GM12878 (cell line): ENCODE measurements around the gene CLRN3. TPM values are rescaled to one million over a fixed set of nuclear protein-coding genes. Genes with fewer than 3 reads are reported as not detected.

ENCODE experiments used
- ATAC-seq: fragments of 200-7000 bp; cut with Tn5 transposase; 3 replicates; pipeline ENCODE4 v1.9.1; 2020; ENCODE audit warnings: mild to moderate bottlenecking, moderate library complexity
- BruUV-seq: library from RNA; stranded (reverse); fragments of 400-500 nt; replicated peaks from 2 replicates; lab custom pipeline; 2021; lab: Mats Ljungman, UMichigan
- CTCF ChIA-PET: fragments of 300-600 bp; sonication (Branson Sonifier 250); formaldehyde crosslinking; extraction: SDS; loops from one replicate; lab custom pipeline; 2021; ENCODE audit warnings: inconsistent platforms; lab: Yijun Ruan, JAX
- POLR2A ChIA-PET: fragments of 350-600 bp; formaldehyde crosslinking; extraction: SDS; loops from one replicate; lab custom pipeline; 2021; ENCODE audit warnings: inconsistent platforms; lab: Charles Lee
- RAD21 ChIA-PET: fragments of 300-600 bp; sonication (Branson Sonifier 250); formaldehyde crosslinking; loops from one replicate; lab custom pipeline; 2023; ENCODE audit warnings: antibody characterized with exemption; ENCODE audit not compliant: unreplicated experiment; lab: Charles Lee
- SMC1A ChIA-PET: fragments of 300-600 bp; sonication (Branson Sonifier 250); formaldehyde crosslinking; loops from one replicate; lab custom pipeline; 2023; ENCODE audit not compliant: unreplicated experiment, uncharacterized antibody; lab: Charles Lee
- DNase-seq: peaks from one replicate; pipeline ENCODE4 v3.0.0-alpha.2; 2011; ENCODE audit warnings: low read depth, low spot score
- FAIRE-seq: peaks from 3 replicates; lab custom pipeline; 2011; peaks lifted over from hg19 to GRCh38; lab: Jason Lieb, UNC
- H2AFZ ChIP-seq: 2 replicates; pipeline ENCODE4 v1.6.0; 2011; ENCODE audit warnings: low read depth, low read length, control low read depth; ENCODE audit not compliant: control insufficient read depth
- H3K27ac ChIP-seq: 2 replicates; pipeline ENCODE4 v1.5.1; 2011; ENCODE audit warnings: control low read depth; ENCODE audit not compliant: control insufficient read depth, insufficient read depth
- H3K27me3 ChIP-seq, 2 experiments: replicated peaks in 1 of 2; 2 replicates each; pipeline versions ENCODE4 v1.6.0 to v1.6.1; 2011; ENCODE audit warnings: low read length in 1 of 2; ENCODE audit not compliant: control insufficient read depth in 2 of 2, insufficient read depth in 2 of 2
- H3K36me3 ChIP-seq, 2 experiments: 2 replicates each; pipeline ENCODE4 v1.5.1; 2011; ENCODE audit warnings: low read length in 1 of 2; ENCODE audit not compliant: control insufficient read depth in 2 of 2, insufficient read depth in 2 of 2
- H3K4me1 ChIP-seq: 2 replicates; pipeline ENCODE4 v1.6.1; 2011; ENCODE audit warnings: mild to moderate bottlenecking, low read length, moderate library complexity, mixed read lengths; ENCODE audit not compliant: control insufficient read depth, insufficient read depth
- H3K4me2 ChIP-seq: 2 replicates; pipeline ENCODE4 v1.6.0; 2011; ENCODE audit warnings: control low read depth; ENCODE audit not compliant: control insufficient read depth, insufficient read depth
- H3K4me3 ChIP-seq: fragments of 200-600 bp; sonication (generic); 2 replicates; pipeline ENCODE4 v1.5.1; 2016
- H3K79me2 ChIP-seq: 2 replicates; pipeline ENCODE4 v1.6.0; 2011; ENCODE audit warnings: low read length; ENCODE audit not compliant: control insufficient read depth, insufficient read depth
- H3K9ac ChIP-seq: 2 replicates; pipeline ENCODE4 v1.8.0; 2011; ENCODE audit warnings: low read length, control low read depth, mixed read lengths; ENCODE audit not compliant: control insufficient read depth, insufficient read depth
- H3K9me3 ChIP-seq: replicated peaks from 3 replicates; pipeline ENCODE4 v1.5.1; 2011; ENCODE audit warnings: mild to moderate bottlenecking, low read length; ENCODE audit not compliant: control insufficient read depth, insufficient read depth
- H4K20me1 ChIP-seq: 2 replicates; pipeline ENCODE4 v1.6.0; 2011; ENCODE audit not compliant: control insufficient read depth, insufficient read depth
- BACH1 ChIP-seq: fragments of 450-650 bp; IDR thresholded peaks from 2 replicates; pipeline ENCODE4 v1.6.1; 2017; ENCODE audit warnings: mild to moderate bottlenecking, borderline replicate concordance
- KDM1A ChIP-seq: fragments of 200-600 bp; sonication (generic); IDR thresholded peaks from 2 replicates; pipeline ENCODE4 v1.6.1; 2016; ENCODE audit warnings: borderline replicate concordance
- NR2C2 ChIP-seq: IDR thresholded peaks from 2 replicates; pipeline ENCODE4 v1.6.1; 2011; ENCODE audit warnings: borderline replicate concordance, low read depth; ENCODE audit not compliant: control insufficient read depth, insufficient read length
- SUPT20H ChIP-seq: IDR thresholded peaks from 2 replicates; pipeline ENCODE4 v1.6.1; 2011; ENCODE audit warnings: low read depth, mild to moderate bottlenecking, low read length, moderate library complexity, borderline replicate concordance; ENCODE audit not compliant: control insufficient read depth
- TARDBP ChIP-seq: IDR thresholded peaks from 2 replicates; pipeline ENCODE4 v1.6.1; 2016; ENCODE audit warnings: borderline replicate concordance
- WGBS: methylation state at CpG from one replicate; pipeline ENCODE4 v1.1.6; 2016; ENCODE audit warnings: low lambda C conversion rate; ENCODE audit not compliant: insufficient replicate concordance, insufficient coverage; ENCODE audit errors: missing lambda C conversion rate; 5-methylcytosine and 5-hydroxymethylcytosine counted together
- in situ Hi-C: fragments of 300-500 bp; cut with MboI; formaldehyde crosslinking; loops from 9 replicates; pipeline ENCODE4 v1.14.3; 2018; ENCODE audit warnings: mixed read lengths
- intact Hi-C: fragments of 100-400 bp; cut with micrococcal nuclease; formaldehyde crosslinking; loops from one replicate; pipeline ENCODE4 v1.14.2; 2022; ENCODE audit not compliant: unreplicated experiment
- polyA plus RNA-seq, 11 experiments: library from polyadenylated mRNA; depleted of rRNA in 4 of 11; unstranded in 6 of 11; stranded (reverse) in 5 of 11; fragments of >200 nt; fragmentation: Nextera tagmentation in 4 of 11; fragmentation: Illumina TruSeq in 1 of 11; extraction: Ambion mirVana in 4 of 11; extraction: Trizol in 1 of 11; gene quantifications; 1 replicate in 1 of 11; 2 replicates in 10 of 11; pipeline versions ENCODE4 v1.2.1 to v1.2.3, GENCODE V29; 2011 to 2016; ENCODE audit warnings: inconsistent platforms in 2 of 11, missing spikeins in 2 of 11, low read depth in 1 of 11
- total RNA-seq, 4 experiments: library from RNA; depleted of rRNA in 3 of 4; stranded (reverse); fragments of >200 nt in 3 of 4; fragmentation: Illumina TruSeq in 1 of 4; extraction: Trizol in 1 of 4; gene quantifications; 2 replicates each; pipeline versions ENCODE4 v1.2.1 to v1.2.3, GENCODE V29; 2013 to 2021
- TF ChIP-seq, protein P1 (sequence below): fragments of 450-650 bp; IDR thresholded peaks from 2 replicates; pipeline ENCODE4 v1.6.1; 2017; ENCODE audit warnings: mild to moderate bottlenecking
- TF ChIP-seq, protein P2 (sequence below): fragments of 450-650 bp; IDR thresholded peaks from 2 replicates; pipeline ENCODE4 v1.6.1; 2017; ENCODE audit warnings: mild to moderate bottlenecking, moderate library complexity
- TF ChIP-seq, protein P3 (sequence below): fragments of 450-650 bp; IDR thresholded peaks from 2 replicates; pipeline ENCODE4 v1.6.1; 2017; ENCODE audit warnings: borderline replicate concordance
- TF ChIP-seq, protein P4 (sequence below): fragments of 450-650 bp; IDR thresholded peaks from 2 replicates; pipeline ENCODE4 v1.6.1; 2016; ENCODE audit warnings: mild to moderate bottlenecking
- TF ChIP-seq, protein P5 (sequence below): IDR thresholded peaks from 2 replicates; pipeline ENCODE4 v1.6.1; 2012; ENCODE audit warnings: mild to moderate bottlenecking, low read depth, low read length

Gene CLRN3
- total and polyA plus RNA-seq, 10 of the 15 experiments (the other 5 are each of a cell fraction or from before 2014, with no cell fraction given), result not detected

DNA sequence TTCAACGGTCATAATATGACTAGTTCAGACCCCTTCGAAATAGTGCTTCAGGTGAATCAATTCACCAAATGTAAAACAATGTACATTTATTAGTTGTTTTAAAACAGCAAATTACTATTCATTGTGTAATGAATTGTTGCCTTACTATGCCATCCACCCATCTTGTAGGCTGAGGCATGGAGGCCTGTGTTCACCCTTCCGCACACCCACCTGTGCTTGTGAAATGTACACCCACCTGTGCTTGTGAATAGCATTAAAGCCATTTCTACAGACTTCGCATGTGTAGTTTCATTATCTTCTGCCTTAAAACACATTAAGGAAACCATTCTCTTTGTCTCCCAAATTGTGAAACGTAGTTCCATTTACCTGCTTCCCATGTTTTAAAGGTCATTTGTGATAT lies 16.8 kb downstream of the CLRN3 start:
- H3K36me3 ChIP-seq, result no peaks in the 10 kb centered on the region
- H4K20me1 ChIP-seq, result no peaks in the 10 kb centered on the region
- DNase-seq (no peak), ATAC-seq (no peak), FAIRE-seq (no peak)
- no peaks in the 10 kb centered on the region for H3K4me1 ChIP-seq
- no peak overlapping the region for H3K9ac ChIP-seq
- ChIA-PET CTCF (no interaction called here), RAD21 (no interaction called here), SMC1A (no interaction called here), POLR2A (no interaction called here)
- no peak overlapping the region for H2AFZ ChIP-seq
- intact Hi-C loops (no loop called here), in situ Hi-C loops (no loop called here)
- no peak overlapping the region for H3K4me2 ChIP-seq
- no peaks in the 10 kb centered on the region for H3K9me3 ChIP-seq
- WGBS, result 22% methylated on average over 5 of the region's 5 CpGs
- H3K79me2 ChIP-seq, result no peaks in the 10 kb centered on the region
- no peak overlapping the region for H3K4me3 ChIP-seq
- H3K27me3 ChIP-seq, result no peaks in the 10 kb centered on the region; a peak in 1 of 4 replicates
- H3K27ac ChIP-seq, result no peak overlapping the region
- BruUV-seq, result no TSS peak
- TF ChIP-seq, protein P1, sequence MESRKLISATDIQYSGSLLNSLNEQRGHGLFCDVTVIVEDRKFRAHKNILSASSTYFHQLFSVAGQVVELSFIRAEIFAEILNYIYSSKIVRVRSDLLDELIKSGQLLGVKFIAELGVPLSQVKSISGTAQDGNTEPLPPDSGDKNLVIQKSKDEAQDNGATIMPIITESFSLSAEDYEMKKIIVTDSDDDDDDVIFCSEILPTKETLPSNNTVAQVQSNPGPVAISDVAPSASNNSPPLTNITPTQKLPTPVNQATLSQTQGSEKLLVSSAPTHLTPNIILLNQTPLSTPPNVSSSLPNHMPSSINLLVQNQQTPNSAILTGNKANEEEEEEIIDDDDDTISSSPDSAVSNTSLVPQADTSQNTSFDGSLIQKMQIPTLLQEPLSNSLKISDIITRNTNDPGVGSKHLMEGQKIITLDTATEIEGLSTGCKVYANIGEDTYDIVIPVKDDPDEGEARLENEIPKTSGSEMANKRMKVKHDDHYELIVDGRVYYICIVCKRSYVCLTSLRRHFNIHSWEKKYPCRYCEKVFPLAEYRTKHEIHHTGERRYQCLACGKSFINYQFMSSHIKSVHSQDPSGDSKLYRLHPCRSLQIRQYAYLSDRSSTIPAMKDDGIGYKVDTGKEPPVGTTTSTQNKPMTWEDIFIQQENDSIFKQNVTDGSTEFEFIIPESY, result no peak
- TF ChIP-seq NR2C2 (no peak), TARDBP (no peak), SUPT20H (no peak), BACH1 (no peak), KDM1A (no peak)
- TF ChIP-seq, protein P2, sequence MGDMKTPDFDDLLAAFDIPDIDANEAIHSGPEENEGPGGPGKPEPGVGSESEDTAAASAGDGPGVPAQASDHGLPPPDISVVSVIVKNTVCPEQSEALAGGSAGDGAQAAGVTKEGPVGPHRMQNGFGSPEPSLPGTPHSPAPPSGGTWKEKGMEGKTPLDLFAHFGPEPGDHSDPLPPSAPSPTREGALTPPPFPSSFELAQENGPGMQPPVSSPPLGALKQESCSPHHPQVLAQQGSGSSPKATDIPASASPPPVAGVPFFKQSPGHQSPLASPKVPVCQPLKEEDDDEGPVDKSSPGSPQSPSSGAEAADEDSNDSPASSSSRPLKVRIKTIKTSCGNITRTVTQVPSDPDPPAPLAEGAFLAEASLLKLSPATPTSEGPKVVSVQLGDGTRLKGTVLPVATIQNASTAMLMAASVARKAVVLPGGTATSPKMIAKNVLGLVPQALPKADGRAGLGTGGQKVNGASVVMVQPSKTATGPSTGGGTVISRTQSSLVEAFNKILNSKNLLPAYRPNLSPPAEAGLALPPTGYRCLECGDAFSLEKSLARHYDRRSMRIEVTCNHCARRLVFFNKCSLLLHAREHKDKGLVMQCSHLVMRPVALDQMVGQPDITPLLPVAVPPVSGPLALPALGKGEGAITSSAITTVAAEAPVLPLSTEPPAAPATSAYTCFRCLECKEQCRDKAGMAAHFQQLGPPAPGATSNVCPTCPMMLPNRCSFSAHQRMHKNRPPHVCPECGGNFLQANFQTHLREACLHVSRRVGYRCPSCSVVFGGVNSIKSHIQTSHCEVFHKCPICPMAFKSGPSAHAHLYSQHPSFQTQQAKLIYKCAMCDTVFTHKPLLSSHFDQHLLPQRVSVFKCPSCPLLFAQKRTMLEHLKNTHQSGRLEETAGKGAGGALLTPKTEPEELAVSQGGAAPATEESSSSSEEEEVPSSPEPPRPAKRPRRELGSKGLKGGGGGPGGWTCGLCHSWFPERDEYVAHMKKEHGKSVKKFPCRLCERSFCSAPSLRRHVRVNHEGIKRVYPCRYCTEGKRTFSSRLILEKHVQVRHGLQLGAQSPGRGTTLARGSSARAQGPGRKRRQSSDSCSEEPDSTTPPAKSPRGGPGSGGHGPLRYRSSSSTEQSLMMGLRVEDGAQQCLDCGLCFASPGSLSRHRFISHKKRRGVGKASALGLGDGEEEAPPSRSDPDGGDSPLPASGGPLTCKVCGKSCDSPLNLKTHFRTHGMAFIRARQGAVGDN, result no peak
- TF ChIP-seq, protein P3, sequence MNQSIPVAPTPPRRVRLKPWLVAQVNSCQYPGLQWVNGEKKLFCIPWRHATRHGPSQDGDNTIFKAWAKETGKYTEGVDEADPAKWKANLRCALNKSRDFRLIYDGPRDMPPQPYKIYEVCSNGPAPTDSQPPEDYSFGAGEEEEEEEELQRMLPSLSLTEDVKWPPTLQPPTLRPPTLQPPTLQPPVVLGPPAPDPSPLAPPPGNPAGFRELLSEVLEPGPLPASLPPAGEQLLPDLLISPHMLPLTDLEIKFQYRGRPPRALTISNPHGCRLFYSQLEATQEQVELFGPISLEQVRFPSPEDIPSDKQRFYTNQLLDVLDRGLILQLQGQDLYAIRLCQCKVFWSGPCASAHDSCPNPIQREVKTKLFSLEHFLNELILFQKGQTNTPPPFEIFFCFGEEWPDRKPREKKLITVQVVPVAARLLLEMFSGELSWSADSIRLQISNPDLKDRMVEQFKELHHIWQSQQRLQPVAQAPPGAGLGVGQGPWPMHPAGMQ, result no peak
- TF ChIP-seq, protein P4, sequence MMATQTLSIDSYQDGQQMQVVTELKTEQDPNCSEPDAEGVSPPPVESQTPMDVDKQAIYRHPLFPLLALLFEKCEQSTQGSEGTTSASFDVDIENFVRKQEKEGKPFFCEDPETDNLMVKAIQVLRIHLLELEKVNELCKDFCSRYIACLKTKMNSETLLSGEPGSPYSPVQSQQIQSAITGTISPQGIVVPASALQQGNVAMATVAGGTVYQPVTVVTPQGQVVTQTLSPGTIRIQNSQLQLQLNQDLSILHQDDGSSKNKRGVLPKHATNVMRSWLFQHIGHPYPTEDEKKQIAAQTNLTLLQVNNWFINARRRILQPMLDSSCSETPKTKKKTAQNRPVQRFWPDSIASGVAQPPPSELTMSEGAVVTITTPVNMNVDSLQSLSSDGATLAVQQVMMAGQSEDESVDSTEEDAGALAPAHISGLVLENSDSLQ, result no peak
- TF ChIP-seq, protein P5, sequence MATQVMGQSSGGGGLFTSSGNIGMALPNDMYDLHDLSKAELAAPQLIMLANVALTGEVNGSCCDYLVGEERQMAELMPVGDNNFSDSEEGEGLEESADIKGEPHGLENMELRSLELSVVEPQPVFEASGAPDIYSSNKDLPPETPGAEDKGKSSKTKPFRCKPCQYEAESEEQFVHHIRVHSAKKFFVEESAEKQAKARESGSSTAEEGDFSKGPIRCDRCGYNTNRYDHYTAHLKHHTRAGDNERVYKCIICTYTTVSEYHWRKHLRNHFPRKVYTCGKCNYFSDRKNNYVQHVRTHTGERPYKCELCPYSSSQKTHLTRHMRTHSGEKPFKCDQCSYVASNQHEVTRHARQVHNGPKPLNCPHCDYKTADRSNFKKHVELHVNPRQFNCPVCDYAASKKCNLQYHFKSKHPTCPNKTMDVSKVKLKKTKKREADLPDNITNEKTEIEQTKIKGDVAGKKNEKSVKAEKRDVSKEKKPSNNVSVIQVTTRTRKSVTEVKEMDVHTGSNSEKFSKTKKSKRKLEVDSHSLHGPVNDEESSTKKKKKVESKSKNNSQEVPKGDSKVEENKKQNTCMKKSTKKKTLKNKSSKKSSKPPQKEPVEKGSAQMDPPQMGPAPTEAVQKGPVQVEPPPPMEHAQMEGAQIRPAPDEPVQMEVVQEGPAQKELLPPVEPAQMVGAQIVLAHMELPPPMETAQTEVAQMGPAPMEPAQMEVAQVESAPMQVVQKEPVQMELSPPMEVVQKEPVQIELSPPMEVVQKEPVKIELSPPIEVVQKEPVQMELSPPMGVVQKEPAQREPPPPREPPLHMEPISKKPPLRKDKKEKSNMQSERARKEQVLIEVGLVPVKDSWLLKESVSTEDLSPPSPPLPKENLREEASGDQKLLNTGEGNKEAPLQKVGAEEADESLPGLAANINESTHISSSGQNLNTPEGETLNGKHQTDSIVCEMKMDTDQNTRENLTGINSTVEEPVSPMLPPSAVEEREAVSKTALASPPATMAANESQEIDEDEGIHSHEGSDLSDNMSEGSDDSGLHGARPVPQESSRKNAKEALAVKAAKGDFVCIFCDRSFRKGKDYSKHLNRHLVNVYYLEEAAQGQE, result no peak
